OCI-LY1 (cell line): ENCODE data around the gene CAPN12.

Experiments
- H2AFZ ChIP-seq: fragments of 200-600 bp; sonication (generic), shearing (Covaris generic); 2 replicates; pipeline ENCODE4 v1.6.0; 2014; ENCODE audit warnings: antibody characterized with exemption, mild to moderate bottlenecking, low read length
- H3F3A ChIP-seq: fragments of 200-600 bp; sonication (generic), shearing (Covaris generic); 2 replicates; pipeline ENCODE4 v1.6.0; 2014; ENCODE audit warnings: mild to moderate bottlenecking, antibody characterized with exemption, low read length, moderate library complexity; ENCODE audit not compliant: insufficient read depth
- H3K27ac ChIP-seq: fragments of 200-600 bp; sonication (generic); 2 replicates; pipeline ENCODE4 v1.5.1; 2014; ENCODE audit warnings: low read length, mixed run types, mild to moderate bottlenecking, low read depth; ENCODE audit not compliant: poor library complexity, severe bottlenecking
- H3K27me3 ChIP-seq: fragments of 200-600 bp; sonication (generic); 2 replicates; pipeline ENCODE4 v1.6.0; 2014; ENCODE audit warnings: antibody characterized with exemption, mild to moderate bottlenecking, low read length, moderate library complexity; ENCODE audit not compliant: insufficient read depth
- H3K36me3 ChIP-seq: fragments of 200-600 bp; sonication (generic); 2 replicates; pipeline ENCODE4 v1.6.1; 2014; ENCODE audit warnings: mild to moderate bottlenecking, antibody characterized with exemption, low read length, moderate library complexity, mixed read lengths; ENCODE audit not compliant: insufficient read depth
- H3K4me1 ChIP-seq: fragments of 200-600 bp; sonication (generic); 2 replicates; pipeline ENCODE4 v1.5.1; 2014; ENCODE audit warnings: mild to moderate bottlenecking, low read length, moderate library complexity; ENCODE audit not compliant: insufficient read depth, severe bottlenecking
- H3K4me2 ChIP-seq: fragments of 200-600 bp; sonication (generic), shearing (Covaris generic); 2 replicates; pipeline ENCODE4 v1.6.1; 2014; ENCODE audit warnings: low read length
- H3K4me3 ChIP-seq: fragments of 200-600 bp; sonication (generic); 2 replicates; pipeline ENCODE4 v1.5.1; 2014; ENCODE audit warnings: low read length, low read depth, mild to moderate bottlenecking, mixed read lengths; ENCODE audit not compliant: poor library complexity, severe bottlenecking
- H3K79me2 ChIP-seq: fragments of 200-600 bp; shearing (Covaris generic); 2 replicates; pipeline ENCODE4 v1.6.1; 2016; ENCODE audit warnings: mixed run types, low read length, mixed read lengths; ENCODE audit not compliant: insufficient read depth
- H3K9ac ChIP-seq: fragments of 200-600 bp; sonication (generic), shearing (Covaris generic); 2 replicates; pipeline ENCODE4 v1.6.1; 2014; ENCODE audit warnings: mild to moderate bottlenecking, low read length, mixed read lengths
- H3K9me2 ChIP-seq: fragments of 200-600 bp; sonication (generic), shearing (Covaris generic); 2 replicates; pipeline ENCODE4 v1.6.1; 2014; ENCODE audit warnings: low read depth, mild to moderate bottlenecking, low read length, mixed read lengths
- H3K9me3 ChIP-seq: fragments of 200-600 bp; shearing (Covaris generic); 2 replicates; pipeline ENCODE4 v1.6.1; 2014; ENCODE audit warnings: low read length, mixed read lengths
- H4K20me1 ChIP-seq: fragments of 200-600 bp; sonication (generic), shearing (Covaris generic); 2 replicates; pipeline ENCODE4 v1.6.0; 2016; ENCODE audit warnings: mild to moderate bottlenecking, low read length; ENCODE audit not compliant: insufficient read depth
- CTCF ChIP-seq: fragments of 200-600 bp; sonication (generic), shearing (Covaris generic); IDR thresholded peaks from 2 replicates; pipeline ENCODE4 v1.5.1; 2017; ENCODE audit warnings: mild to moderate bottlenecking, antibody characterized with exemption, low read length, moderate library complexity, mixed read lengths
- EZH2 ChIP-seq: fragments of 200-600 bp; sonication (generic), shearing (Covaris generic); IDR thresholded peaks from 2 replicates; pipeline ENCODE4 v1.8.0; 2017; ENCODE audit warnings: borderline replicate concordance, mixed run types, mild to moderate bottlenecking, antibody characterized with exemption, low read length, moderate library complexity, mixed read lengths

The CAPN12 gene

GRCh38 chr19:38702278-38702677 is 42.0 kb downstream of the CAPN12 start:
- Histone ChIP-seq H3K79me2 (no peaks in the 10 kb centered on the region), H3K9ac (no peak overlapping the region), H3F3A (no peaks in the 10 kb centered on the region), H3K27me3 (no peaks in the 10 kb centered on the region), H3K9me2 (no peaks in the 10 kb centered on the region), H3K4me3 (no peak overlapping the region), H3K36me3 (peaks cover 74% of the 10 kb centered on the region), H4K20me1 (no peaks in the 10 kb centered on the region), H3K27ac (no peak overlapping the region), H2AFZ (no peak overlapping the region), H3K9me3 (no peaks in the 10 kb centered on the region), H3K4me2 (no peak overlapping the region), H3K4me1 (no peaks in the 10 kb centered on the region)
- TF ChIP-seq EZH2: no peak
- TF ChIP-seq CTCF: no peak

GRCh38 chr19:38701455-38702063 is 42.7 kb downstream of the CAPN12 start:
- TF ChIP-seq CTCF (no peak), EZH2 (no peak)
- no peak overlapping the region for H3K4me3 ChIP-seq
- H3K9me3 ChIP-seq: no peaks in the 10 kb centered on the region
- H3F3A ChIP-seq: no peaks in the 10 kb centered on the region
- H2AFZ ChIP-seq: no peak overlapping the region
- H3K9ac ChIP-seq: no peak overlapping the region
- no peak overlapping the region for H3K4me2 ChIP-seq
- no peaks in the 10 kb centered on the region for H3K9me2 ChIP-seq
- H3K27me3 ChIP-seq: no peaks in the 10 kb centered on the region
- H3K36me3 ChIP-seq: peaks cover 67% of the 10 kb centered on the region
- H3K27ac ChIP-seq: no peak overlapping the region
- no peaks in the 10 kb centered on the region for H3K79me2 ChIP-seq
- H4K20me1 ChIP-seq: no peaks in the 10 kb centered on the region
- no peaks in the 10 kb centered on the region for H3K4me1 ChIP-seq

GRCh38 chr19:38700902-38701454 is 43.3 kb downstream of the CAPN12 start:
- Histone ChIP-seq H3K27me3 (no peaks in the 10 kb centered on the region), H3K27ac (no peak overlapping the region), H3K9me2 (no peaks in the 10 kb centered on the region), H2AFZ (no peak overlapping the region), H3F3A (no peaks in the 10 kb centered on the region), H3K36me3 (peaks cover 61% of the 10 kb centered on the region), H3K9ac (no peak overlapping the region), H3K79me2 (no peaks in the 10 kb centered on the region), H3K4me2 (no peak overlapping the region), H4K20me1 (no peaks in the 10 kb centered on the region), H3K4me3 (no peak overlapping the region), H3K9me3 (no peaks in the 10 kb centered on the region), H3K4me1 (no peaks in the 10 kb centered on the region)
- no peak for TF ChIP-seq EZH2
- no peak for TF ChIP-seq CTCF
